Measurements from ENCODE around the gene SRGAP3.

SRGAP3 gene

DNA sequence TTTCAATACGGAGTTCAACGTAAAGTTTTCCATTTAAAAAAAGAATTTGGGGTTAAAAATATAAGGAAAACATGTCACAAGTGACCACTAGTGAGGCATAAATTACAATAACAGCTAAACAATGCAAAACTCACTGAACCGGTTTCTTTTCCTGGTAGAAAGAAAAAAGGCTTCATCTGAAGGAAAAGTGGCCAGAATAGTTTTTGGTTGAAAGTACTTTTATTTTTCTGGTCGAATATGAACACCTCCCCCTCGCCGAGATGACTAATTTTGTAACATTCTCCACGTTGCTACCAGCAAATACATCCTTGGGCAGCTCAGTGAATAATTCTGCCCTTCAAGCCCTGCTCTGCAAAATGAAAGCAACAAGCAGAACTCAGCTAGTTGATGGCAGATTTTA is 3.9 kb upstream of the SRGAP3 start:
- DNase-seq (ENCODE audit: low read depth): no peak

- DNase-seq (ENCODE audit: low read depth): no peak
These were observed 1.8 kb upstream of the SRGAP3 start for GRCh38 chr3:9251055-9251786.

GRCh38 chr3:9250236-9250635 is 790 bp upstream of the SRGAP3 start:
- no peak for DNase-seq (ENCODE audit: low read depth)

GRCh38 chr3:9248522-9249271 is 749 bp downstream of the SRGAP3 start:
- DNase-seq (ENCODE audit: low read depth): no peak

DNA sequence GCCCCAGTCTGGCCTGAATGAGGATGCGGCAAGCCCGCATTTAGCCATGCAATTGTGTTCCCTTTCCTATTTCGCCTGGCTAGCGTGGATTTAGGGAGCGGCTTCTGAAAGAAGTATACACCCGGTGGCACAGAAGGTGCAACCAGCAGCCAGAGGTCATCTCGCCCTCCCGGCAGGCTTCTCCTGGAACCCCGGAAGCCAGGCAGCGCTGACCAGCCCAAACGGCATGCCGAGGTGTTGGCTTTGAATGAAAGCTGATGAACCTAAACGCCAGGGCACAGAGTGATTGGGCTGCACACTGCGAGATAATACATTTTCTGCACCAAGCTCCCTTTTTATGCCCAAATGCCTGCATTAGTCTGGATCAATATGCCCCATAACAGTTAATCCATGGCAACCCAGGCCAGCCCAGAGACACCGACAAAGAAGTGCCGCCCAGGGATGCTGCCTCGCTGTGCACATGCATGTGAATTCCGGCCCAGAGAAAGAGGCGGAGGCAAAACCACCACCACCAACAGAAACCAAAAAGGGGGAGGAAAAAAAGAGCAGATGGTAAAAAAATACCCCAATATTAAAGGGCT is 1.4 kb downstream of the SRGAP3 start:
- no peak for DNase-seq (ENCODE audit: low read depth)

DNA sequence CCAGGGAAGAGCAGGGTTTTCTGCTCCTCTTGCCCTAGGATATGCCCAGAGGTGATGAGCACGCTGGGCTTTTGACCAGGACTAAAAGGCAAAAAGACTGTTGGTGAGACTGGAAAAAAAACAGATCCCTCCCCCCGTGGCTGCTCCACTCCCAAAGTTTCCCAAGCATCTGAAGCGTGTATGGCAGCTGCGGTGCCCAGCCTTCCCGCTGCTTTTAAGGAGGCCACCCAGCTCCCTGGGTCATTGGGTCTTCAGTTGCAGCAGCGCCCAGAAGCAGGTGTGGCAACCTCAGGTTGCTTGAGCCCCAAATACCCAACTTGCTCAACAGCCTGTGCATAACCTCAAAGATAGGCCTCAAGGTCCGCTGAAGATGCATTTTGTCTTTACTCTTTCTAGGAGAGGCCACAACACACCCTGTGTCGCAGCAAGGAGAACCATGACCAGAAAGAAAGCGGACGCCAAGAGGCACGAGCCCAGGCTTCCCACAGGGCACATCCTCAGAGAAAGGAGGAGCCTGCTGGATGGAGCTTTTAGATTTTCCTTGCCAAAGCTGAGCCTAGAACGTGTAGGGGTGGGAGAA is 2.0 kb downstream of the SRGAP3 start:
- no peak for DNase-seq (ENCODE audit: low read depth)

DNA sequence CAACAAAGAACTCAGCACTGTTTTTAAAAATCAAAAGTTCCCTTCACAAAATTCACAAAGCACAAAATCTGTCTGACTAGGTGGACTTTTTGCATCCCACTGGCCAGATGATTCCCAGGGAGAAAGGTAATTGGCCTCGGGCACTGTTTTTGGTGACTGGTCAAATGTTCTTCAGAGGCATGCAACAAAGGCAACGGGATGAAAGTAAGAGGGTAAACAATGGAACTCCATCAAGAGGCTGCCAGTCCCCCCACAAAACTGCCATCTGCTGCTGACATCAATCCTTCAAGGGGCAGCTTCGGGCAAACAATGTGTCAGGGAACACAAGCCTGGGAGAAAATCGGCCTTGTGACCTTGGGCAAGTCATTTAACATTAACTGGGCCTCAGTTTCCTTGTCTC is 3.3 kb downstream of the SRGAP3 start:
- no peak for DNase-seq (ENCODE audit: low read depth)

- DNase-seq (ENCODE audit: low read depth): no peak
These were observed 4.8 kb downstream of the SRGAP3 start for GRCh38 chr3:9244495-9245183.

- DNase-seq (ENCODE audit: low read depth): no peak
These were observed 7.5 kb downstream of the SRGAP3 start for GRCh38 chr3:9241956-9242355.

DNA sequence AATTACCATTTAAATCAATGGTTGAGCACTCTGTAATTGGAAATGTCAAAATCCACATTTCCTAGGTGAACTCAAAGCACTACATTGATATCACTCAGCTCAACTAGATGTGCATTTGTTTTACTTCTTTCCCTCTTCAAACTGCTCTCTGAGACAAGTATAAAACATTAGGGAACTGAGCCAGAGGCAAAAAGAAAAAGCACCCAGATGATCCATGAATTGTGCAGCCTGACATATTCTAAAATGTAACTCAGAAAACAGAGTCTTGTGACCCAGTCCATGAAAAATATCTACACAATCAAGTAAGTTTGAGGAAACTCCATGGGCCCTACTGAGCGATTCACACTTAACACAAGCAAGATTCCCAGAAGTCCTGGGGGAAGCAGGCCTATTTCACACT is 9.8 kb downstream of the SRGAP3 start:
- no peak for DNase-seq (ENCODE audit: low read depth)

GRCh38 chr3:9238721-9239295 is 10.6 kb downstream of the SRGAP3 start:
- no peak for DNase-seq (ENCODE audit: low read depth)

DNA sequence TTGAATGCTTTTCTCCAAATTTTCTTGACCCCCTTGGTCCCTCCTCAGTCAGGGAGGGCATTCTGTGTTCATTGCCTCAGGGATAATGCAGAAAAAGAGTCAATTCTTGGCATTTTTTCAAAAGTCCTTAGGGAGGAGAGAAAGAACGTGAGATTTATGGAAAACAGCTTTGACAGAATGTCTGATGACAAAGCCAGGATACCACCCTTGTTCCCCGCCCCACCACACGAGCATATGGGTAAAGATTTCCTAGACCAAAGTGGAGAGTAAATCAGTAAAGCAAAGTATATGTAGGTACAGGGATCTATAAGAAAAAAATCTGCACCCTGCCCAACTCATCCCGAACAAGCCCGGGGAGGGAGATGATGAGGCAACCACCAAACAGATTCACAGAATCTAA is 11.2 kb downstream of the SRGAP3 start:
- DNase-seq (ENCODE audit: low read depth): no peak

DNA sequence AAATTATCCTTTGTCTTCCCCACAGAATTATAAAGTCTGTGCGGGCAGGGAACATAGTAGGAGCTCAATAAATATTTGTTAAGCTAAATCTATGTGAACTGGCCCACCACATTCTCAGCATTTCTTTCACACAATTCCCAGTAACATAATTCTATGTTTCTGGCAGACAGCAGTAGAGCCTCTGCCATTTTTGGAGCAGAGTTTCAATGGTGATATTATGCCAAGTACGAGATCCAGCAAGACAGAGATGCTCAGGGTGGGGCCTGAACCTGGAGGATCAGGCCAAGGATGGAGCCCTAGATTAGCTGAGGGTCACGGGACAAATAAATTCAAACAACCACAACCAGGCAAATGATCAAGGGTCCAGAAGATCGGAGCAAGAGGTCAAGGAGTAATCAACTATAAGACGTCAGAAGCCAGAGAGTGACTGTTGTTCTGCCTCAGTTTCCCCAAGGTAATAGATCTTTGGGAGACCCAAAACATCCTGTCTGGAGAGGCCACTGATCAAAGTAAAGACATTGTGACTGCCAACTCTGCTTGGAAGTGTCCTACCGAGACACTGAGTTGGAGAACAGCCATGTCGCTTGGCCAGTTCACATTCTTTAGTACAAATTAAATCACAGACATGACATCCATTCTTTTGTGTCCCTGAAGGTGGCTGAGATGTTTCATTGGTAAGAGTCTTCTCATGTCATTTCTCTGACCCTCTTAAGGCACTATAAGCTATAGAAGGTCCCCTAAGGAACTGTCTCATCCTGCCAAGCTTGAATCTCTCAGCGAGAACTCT is 15.4 kb downstream of the SRGAP3 start:
- no peak for DNase-seq (ENCODE audit: low read depth)

GRCh38 chr3:9233101-9233500 is 16.3 kb downstream of the SRGAP3 start:
- no peak for DNase-seq (ENCODE audit: low read depth)

- no peak for DNase-seq (ENCODE audit: low read depth)
These were observed 17.5 kb downstream of the SRGAP3 start for GRCh38 chr3:9231937-9232336.

DNA sequence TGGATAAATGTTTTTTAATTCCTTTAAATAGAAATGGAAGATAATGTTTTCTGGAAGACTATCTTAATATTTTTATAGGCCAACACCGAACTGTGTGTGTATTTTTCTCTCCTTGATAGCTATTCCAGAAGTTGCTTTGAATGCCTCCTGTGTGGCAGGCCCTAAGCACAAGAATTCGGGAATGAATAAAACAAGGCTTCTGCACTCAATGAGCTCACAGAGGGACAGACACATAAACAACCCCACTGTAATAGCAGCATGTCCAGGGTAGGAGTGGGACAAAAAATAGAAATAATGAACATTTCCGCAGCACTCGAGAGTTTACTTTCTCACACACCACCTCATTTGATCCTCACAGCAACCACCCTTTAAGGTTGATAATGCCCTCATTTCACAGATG is 18.0 kb downstream of the SRGAP3 start:
- DNase-seq (ENCODE audit: low read depth): no peak

DNA sequence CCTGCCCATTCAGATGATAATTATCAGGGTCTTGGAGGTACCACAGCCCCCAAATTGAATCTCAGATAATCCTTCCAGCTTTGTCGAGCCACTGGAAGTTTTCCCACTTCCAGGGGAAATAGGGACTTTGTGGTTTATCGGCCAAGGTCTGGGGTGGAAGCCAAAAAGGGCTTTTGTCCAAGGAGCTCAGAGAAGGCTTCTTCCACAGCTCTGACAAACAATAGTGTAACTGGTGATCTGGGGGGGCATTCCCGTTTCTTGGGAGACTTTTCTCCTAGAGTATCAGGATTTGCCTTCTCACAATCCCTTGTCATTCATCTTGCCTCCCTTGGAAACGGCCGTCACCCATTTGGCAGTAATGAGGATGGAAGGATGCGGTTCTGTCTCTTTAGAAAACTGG is 18.4 kb downstream of the SRGAP3 start:
- no peak for DNase-seq (ENCODE audit: low read depth)

GRCh38 chr3:9230596-9230995 is 18.9 kb downstream of the SRGAP3 start:
- no peak for DNase-seq (ENCODE audit: low read depth)

DNA sequence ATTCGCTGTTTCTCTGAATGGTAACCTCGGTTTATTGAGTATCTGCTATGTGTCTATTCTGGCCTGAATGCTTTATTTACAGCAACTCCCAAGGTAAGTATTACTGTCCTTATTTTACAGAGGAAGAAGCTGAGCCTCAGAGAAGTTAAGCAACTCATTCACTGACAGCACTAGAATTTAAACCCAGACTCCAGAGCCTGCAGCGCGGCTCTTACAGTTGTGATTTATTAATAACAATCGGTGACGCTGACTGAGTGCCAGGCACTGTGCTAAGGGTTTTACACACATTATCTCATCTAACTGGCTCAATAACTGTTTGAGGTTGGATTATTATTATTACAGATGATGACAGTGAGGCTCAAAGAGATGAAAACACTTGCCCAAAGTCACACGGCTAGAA is 19.6 kb downstream of the SRGAP3 start:
- no peak for DNase-seq (ENCODE audit: low read depth)

DNA sequence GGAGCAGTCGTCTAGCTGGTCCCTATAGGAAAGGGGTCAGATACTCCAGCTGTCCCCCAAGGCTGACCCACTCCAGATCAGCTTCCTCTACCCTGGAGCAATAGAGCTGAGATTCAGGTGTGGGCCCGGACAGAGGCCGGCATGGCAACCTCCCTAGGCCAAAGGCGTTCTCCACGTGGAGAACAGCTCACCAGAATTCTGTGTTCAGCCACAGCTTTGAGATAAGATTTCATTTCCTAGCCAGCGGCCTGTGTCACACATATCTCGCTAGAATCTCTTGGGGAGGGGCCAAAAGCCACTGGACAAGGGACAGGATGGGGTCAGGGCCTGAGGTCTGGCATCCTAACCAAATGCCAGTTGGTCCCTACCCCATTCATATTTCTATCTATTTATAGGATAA is 20.1 kb downstream of the SRGAP3 start:
- no peak for DNase-seq (ENCODE audit: low read depth)

DNA sequence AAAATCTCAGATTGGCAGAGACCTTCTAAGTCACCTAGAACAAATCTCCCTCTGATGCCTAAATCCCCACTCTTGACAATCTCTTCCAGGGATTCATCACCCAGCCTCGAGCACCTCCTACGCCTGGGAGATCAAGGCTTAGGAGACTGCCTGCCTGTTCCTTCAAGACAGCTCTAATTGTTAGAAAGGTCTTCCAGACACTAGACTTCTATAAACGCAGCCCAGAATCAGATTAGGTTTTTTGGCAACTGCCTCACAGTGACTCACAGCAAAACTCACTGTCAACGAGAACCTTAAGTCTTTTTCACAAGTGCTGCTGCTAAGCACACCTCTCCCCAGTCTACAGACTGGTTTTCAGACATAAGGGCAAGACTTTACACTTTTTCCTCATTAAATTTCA is 23.1 kb downstream of the SRGAP3 start:
- DNase-seq (ENCODE audit: low read depth): no peak

Data from stimulated activated CD8-positive, alpha-beta memory T cell treated with anti-CD3 and anti-CD28 coated beads, Interleukin-12 subunit alpha, Interleukin-12 subunit beta, amount 100 ng/mL, for 1 hour (primary cell).